ENCODE measurements around the gene FBXW11. TPM values are rescaled to one million over a fixed set of nuclear protein-coding genes. Genes with fewer than 3 reads are reported as not detected.
"Not testable (repeated sequence)": the region's sequence is repeated elsewhere in the genome, so short reads cannot be mapped to it uniquely, and the experiment has no call there.

FBXW11 gene
- total RNA-seq, 2 donors from 2014 or later = 47.3 to 54.8 TPM

- DNase-seq (ENCODE audit: low spot score) = no peak
- Mint-ChIP-seq H3K36me3 (no peaks in the 10 kb centered on the region), H3K4me3 (no peak overlapping the region), H3K9me3 (no peaks in the 10 kb centered on the region), H3K27ac (peak overlapping the region in 1 of 2 donors; percentile 11), H3K27me3 (no peaks in the 10 kb centered on the region), H3K4me1 (ENCODE audit: low read depth in 2 of 2) (peaks cover 17 to 19% of the 10 kb centered on the region in 2 donors)
- no peak for ATAC-seq
Measured at GRCh38 chr5:171898386-171898785, 108.1 kb downstream of the FBXW11 start.

GRCh38 chr5:171897231-171897630 lies 109.2 kb downstream of the FBXW11 start:
- H3K36me3 Mint-ChIP-seq = no peaks in the 10 kb centered on the region
- no peak overlapping the region for H3K27ac Mint-ChIP-seq
- H3K9me3 Mint-ChIP-seq = no peaks in the 10 kb centered on the region
- H3K27me3 Mint-ChIP-seq = no peaks in the 10 kb centered on the region
- peak; percentile 63 for DNase-seq (ENCODE audit: low spot score)
- ATAC-seq = peak; percentile 53 to 61
- no peak overlapping the region for H3K4me3 Mint-ChIP-seq
- peaks cover 16 to 17% of the 10 kb centered on the region in 2 donors for H3K4me1 Mint-ChIP-seq (ENCODE audit: low read depth in 2 of 2)

DNA sequence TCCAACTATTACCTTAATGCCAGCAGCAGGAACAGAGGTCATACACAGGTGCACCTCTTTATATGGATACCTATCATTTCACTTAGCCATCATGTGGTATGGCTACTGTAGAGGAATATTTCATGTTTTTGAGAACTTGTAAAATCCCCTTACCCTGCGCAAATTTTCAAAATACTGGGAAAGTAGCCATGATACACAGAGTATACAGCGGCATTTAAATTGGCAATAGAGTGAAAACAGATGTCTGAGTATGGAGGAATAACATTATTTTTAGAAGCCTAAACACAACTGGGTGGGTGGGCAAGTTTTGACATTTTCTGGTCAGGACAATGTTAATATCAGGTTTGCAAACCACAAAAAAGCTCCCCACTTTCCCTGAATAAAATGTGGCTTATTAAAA lies 111.4 kb downstream of the FBXW11 start:
- no peak for DNase-seq (ENCODE audit: low spot score)
- no peaks in the 10 kb centered on the region for H3K36me3 Mint-ChIP-seq
- peaks cover 11 to 18% of the 10 kb centered on the region in 2 donors for H3K4me1 Mint-ChIP-seq (ENCODE audit: low read depth in 2 of 2)
- no peak for ATAC-seq
- H3K27me3 Mint-ChIP-seq = no peaks in the 10 kb centered on the region
- no peaks in the 10 kb centered on the region for H3K9me3 Mint-ChIP-seq
- H3K4me3 Mint-ChIP-seq = no peak overlapping the region
- H3K27ac Mint-ChIP-seq = no peak overlapping the region

GRCh38 chr5:171893290-171893886 lies 113.0 kb downstream of the FBXW11 start:
- no peaks in the 10 kb centered on the region for H3K27me3 Mint-ChIP-seq
- no peak overlapping the region for H3K27ac Mint-ChIP-seq
- H3K36me3 Mint-ChIP-seq = peaks cover 5% of the 10 kb centered on the region
- ATAC-seq = peak in 1 of 2 donors; percentile 33
- H3K4me1 Mint-ChIP-seq (ENCODE audit: low read depth in 2 of 2) = peaks cover 11 to 15% of the 10 kb centered on the region in 2 donors
- DNase-seq (ENCODE audit: low spot score) = no peak
- no peak overlapping the region for H3K4me3 Mint-ChIP-seq
- no peaks in the 10 kb centered on the region for H3K9me3 Mint-ChIP-seq

DNA sequence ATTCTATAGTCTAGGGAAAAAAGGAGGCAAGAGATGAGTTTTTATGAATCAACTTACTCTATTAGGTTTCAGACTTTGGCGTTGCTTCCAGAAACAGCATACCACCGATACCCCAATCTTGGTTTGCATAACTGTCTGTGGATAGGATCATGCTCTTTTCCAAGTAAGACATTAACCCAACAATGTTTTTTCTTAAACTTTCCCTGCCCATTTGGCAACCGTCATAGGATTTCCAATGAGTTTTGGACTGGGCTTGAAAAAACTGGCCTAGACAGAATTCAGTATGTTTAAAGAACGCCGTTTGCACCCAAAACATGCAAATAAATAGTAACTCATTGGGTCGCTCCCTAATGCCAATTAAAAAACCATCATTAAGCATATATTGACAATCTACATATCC lies 114.8 kb downstream of the FBXW11 start:
- peaks cover 9% of the 10 kb centered on the region for H3K36me3 Mint-ChIP-seq
- H3K27me3 Mint-ChIP-seq = no peaks in the 10 kb centered on the region
- DNase-seq (ENCODE audit: low spot score) (no peak), ATAC-seq (no peak)
- H3K4me1 Mint-ChIP-seq (ENCODE audit: low read depth in 2 of 2) = peaks cover 0 to 10% of the 10 kb centered on the region in 2 donors
- H3K4me3 Mint-ChIP-seq = no peak overlapping the region
- no peak overlapping the region for H3K27ac Mint-ChIP-seq
- no peaks in the 10 kb centered on the region for H3K9me3 Mint-ChIP-seq

DNA sequence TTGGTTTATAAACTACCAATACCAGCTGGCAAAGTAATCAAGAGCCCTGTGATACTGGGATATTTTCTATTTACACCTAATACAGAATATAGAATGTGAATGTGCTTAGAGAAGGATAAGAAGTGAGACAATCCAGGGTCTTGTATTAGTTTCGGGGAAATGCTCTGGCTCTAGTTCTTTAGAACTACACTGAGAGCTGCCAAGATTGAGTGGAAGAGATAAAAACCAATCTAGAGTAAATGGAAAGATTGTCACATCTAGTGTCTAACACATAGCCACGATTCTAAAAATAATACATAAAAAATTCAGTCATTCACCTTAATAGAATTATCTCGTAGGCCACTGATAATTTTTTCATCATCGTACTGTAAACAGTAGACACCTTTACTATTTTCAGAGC lies 115.3 kb downstream of the FBXW11 start:
- H3K27me3 Mint-ChIP-seq = no peaks in the 10 kb centered on the region
- H3K9me3 Mint-ChIP-seq = no peaks in the 10 kb centered on the region
- H3K36me3 Mint-ChIP-seq = peaks cover 9% of the 10 kb centered on the region
- H3K4me1 Mint-ChIP-seq (ENCODE audit: low read depth in 2 of 2) = peaks cover 0 to 10% of the 10 kb centered on the region in 2 donors
- no peak for DNase-seq (ENCODE audit: low spot score)
- no peak for ATAC-seq
- H3K4me3 Mint-ChIP-seq = no peak overlapping the region
- H3K27ac Mint-ChIP-seq = no peak overlapping the region

- Mint-ChIP-seq H3K27me3 (no peaks in the 10 kb centered on the region), H3K27ac (no peak overlapping the region), H3K4me1 (ENCODE audit: low read depth in 2 of 2) (peaks cover 0 to 14% of the 10 kb centered on the region in 2 donors), H3K4me3 (no peak overlapping the region), H3K36me3 (peaks cover 19% of the 10 kb centered on the region), H3K9me3 (no peaks in the 10 kb centered on the region)
- ATAC-seq (no peak), DNase-seq (ENCODE audit: low spot score) (no peak)
Measured at GRCh38 chr5:171888051-171888481, 118.4 kb downstream of the FBXW11 start.

- H3K27me3 Mint-ChIP-seq; ATAC-seq; H3K4me3 Mint-ChIP-seq; DNase-seq (ENCODE audit: low spot score); H3K4me1 Mint-ChIP-seq (ENCODE audit: low read depth in 2 of 2); H3K9me3 Mint-ChIP-seq; H3K27ac Mint-ChIP-seq: not testable (repeated sequence)
- peaks cover 19% of the 10 kb centered on the region for H3K36me3 Mint-ChIP-seq
Measured at GRCh38 chr5:171886037-171886436, 120.4 kb downstream of the FBXW11 start.

GRCh38 chr5:171882118-171882517 lies 124.3 kb downstream of the FBXW11 start:
- DNase-seq (ENCODE audit: low spot score) (no peak), ATAC-seq (no peak)
- Mint-ChIP-seq H3K4me1 (ENCODE audit: low read depth in 2 of 2) (peaks cover 0 to 9% of the 10 kb centered on the region in 2 donors), H3K27ac (no peak overlapping the region), H3K4me3 (no peak overlapping the region), H3K9me3 (no peaks in the 10 kb centered on the region), H3K27me3 (no peaks in the 10 kb centered on the region), H3K36me3 (peaks cover 10% of the 10 kb centered on the region)

DNA sequence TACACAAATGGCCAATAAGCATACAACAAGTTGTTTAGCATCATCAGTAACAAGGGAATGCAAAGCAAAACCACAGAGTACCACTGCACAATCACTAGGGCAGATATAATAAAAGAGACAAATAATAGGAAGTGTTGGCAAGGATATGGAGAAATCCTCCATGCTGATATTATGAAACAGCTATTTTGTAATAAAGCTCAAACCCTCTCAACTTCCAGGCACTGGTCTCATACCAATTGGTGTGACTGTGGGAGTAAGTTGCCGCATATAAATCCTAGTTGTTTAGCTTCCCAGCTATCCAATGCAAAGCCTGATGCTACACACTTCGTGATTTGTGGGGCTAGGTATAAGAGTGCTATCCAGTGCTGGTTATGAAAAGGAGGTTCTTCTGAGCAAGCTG lies 132.2 kb downstream of the FBXW11 start:
- no peaks in the 10 kb centered on the region for H3K36me3 Mint-ChIP-seq
- no peak for ATAC-seq
- DNase-seq (ENCODE audit: low spot score) = no peak

DNA sequence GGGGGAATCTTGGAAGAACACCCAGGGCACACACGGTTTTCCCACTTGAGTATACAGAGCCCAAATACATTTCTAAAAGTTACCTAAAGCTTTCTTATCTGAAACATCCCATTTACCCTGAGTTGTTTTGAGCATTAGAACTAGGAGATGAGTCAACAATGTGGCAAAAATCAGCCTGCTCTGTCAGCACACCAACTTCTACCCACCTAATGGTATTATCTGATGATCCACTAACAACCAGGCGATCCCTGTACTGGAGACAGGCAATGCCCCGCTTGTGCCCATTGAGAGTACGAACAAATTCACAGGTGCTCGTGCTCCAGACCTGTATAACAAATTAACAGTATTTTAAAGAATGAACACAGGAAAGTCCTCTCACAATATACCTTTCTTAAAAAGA lies 133.8 kb downstream of the FBXW11 start:
- H3K9me3 Mint-ChIP-seq = no peaks in the 10 kb centered on the region
- peaks cover 0 to 3% of the 10 kb centered on the region in 2 donors for H3K4me1 Mint-ChIP-seq (ENCODE audit: low read depth in 2 of 2)
- no peak overlapping the region for H3K27ac Mint-ChIP-seq
- DNase-seq (ENCODE audit: low spot score) (no peak), ATAC-seq (no peak)
- H3K27me3 Mint-ChIP-seq = no peaks in the 10 kb centered on the region
- no peak overlapping the region for H3K4me3 Mint-ChIP-seq
- peaks cover 8% of the 10 kb centered on the region for H3K36me3 Mint-ChIP-seq

More for the DNA sequence above, 132.2 kb downstream of the FBXW11 start:
- no peak overlapping the region for H3K4me3 Mint-ChIP-seq
- H3K27ac Mint-ChIP-seq = no peak overlapping the region
- H3K4me1 Mint-ChIP-seq (ENCODE audit: low read depth in 2 of 2) = peaks cover 0 to 3% of the 10 kb centered on the region in 2 donors
- no peaks in the 10 kb centered on the region for H3K9me3 Mint-ChIP-seq
- H3K27me3 Mint-ChIP-seq = no peaks in the 10 kb centered on the region

DNA sequence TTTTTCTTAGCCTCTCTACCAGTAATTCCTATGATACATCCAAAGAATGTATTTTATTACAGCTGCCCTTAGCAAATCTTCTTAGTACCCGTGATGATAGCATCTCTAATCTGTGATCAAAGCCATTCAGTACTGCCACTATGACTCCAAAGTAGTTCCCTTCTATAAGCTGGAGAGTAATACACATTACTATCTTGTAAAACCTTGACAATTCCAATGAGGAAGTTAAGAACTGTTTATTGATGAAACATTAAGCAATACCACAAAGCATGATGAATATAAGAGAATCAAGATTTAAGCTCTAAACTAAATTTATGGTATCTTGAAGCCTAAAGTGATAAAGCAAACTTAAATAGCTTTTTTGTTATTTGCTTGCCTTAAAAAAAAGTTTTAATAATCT lies 134.7 kb downstream of the FBXW11 start:
- ATAC-seq (no peak), DNase-seq (ENCODE audit: low spot score) (no peak)
- peaks cover 8% of the 10 kb centered on the region for H3K36me3 Mint-ChIP-seq
- peaks cover 0 to 3% of the 10 kb centered on the region in 2 donors for H3K4me1 Mint-ChIP-seq (ENCODE audit: low read depth in 2 of 2)
- H3K9me3 Mint-ChIP-seq = no peaks in the 10 kb centered on the region
- H3K27ac Mint-ChIP-seq = no peak overlapping the region
- H3K27me3 Mint-ChIP-seq = no peaks in the 10 kb centered on the region
- H3K4me3 Mint-ChIP-seq = no peak overlapping the region

- Mint-ChIP-seq H3K9me3 (no peaks in the 10 kb centered on the region), H3K4me1 (ENCODE audit: low read depth in 2 of 2) (peaks cover 0 to 3% of the 10 kb centered on the region in 2 donors), H3K27ac (no peak overlapping the region), H3K4me3 (no peak overlapping the region), H3K27me3 (no peaks in the 10 kb centered on the region), H3K36me3 (peaks cover 8% of the 10 kb centered on the region)
- ATAC-seq (no peak), DNase-seq (ENCODE audit: low spot score) (no peak)
Measured at GRCh38 chr5:171869956-171870355, 136.5 kb downstream of the FBXW11 start.

DNA sequence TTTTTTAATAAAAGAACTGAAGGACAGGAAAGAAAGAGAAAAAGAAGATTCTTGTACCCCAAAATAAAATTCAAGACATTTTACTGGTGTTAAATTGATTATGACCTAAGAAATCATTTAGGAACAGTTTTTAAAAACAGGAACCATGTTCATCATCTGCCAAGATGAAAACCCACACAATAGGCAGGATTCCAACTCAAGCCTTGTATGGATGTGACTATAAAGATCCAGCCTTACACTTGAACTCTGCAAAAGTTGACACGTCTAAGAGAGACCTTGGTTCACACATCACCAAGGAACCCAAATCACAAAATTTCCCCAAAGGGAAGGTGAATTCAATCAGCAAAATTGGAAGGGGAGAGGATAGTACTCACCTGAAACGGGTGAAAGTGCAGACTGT lies 138.2 kb downstream of the FBXW11 start:
- no peaks in the 10 kb centered on the region for H3K27me3 Mint-ChIP-seq
- ATAC-seq = no peak
- H3K36me3 Mint-ChIP-seq = peaks cover 8% of the 10 kb centered on the region
- no peaks in the 10 kb centered on the region for H3K9me3 Mint-ChIP-seq
- H3K27ac Mint-ChIP-seq = no peak overlapping the region
- no peak overlapping the region for H3K4me3 Mint-ChIP-seq
- no peak for DNase-seq (ENCODE audit: low spot score)
- peaks cover 0 to 3% of the 10 kb centered on the region in 2 donors for H3K4me1 Mint-ChIP-seq (ENCODE audit: low read depth in 2 of 2)

- DNase-seq (ENCODE audit: low spot score) = no peak
- ATAC-seq = no peak
- Mint-ChIP-seq H3K9me3 (no peaks in the 10 kb centered on the region), H3K36me3 (peaks cover 8% of the 10 kb centered on the region), H3K27ac (no peak overlapping the region), H3K27me3 (no peaks in the 10 kb centered on the region), H3K4me1 (ENCODE audit: low read depth in 2 of 2) (peaks cover 0 to 3% of the 10 kb centered on the region in 2 donors), H3K4me3 (no peak overlapping the region)
Measured at GRCh38 chr5:171867786-171868185, 138.7 kb downstream of the FBXW11 start.

Measured in natural killer cell treated with Interleukin-12 subunit alpha and Interleukin-12 subunit beta and Interleukin-15 and Interleukin-18, amount 100 ng/mL, for 72 hours (primary cell).